ENCODE data around the gene ARHGAP19.
A peak's percentile ranks its signal among the peaks of the same experiment; 100 is the strongest.
"Not testable (repeated sequence)": the region's sequence is repeated elsewhere in the genome, so short reads cannot be mapped to it uniquely, and the experiment has no call there.

ARHGAP19 gene

GRCh38 chr10:97321032-97321803, 28.8 kb upstream of the ARHGAP19 start:
- DNase-seq, result peak; percentile 75

GRCh38 chr10:97320480-97321031, 28.1 kb upstream of the ARHGAP19 start:
- peak; percentile 34 for DNase-seq

GRCh38 chr10:97319671-97320479, 27.4 kb upstream of the ARHGAP19 start:
- DNase-seq, result peak; percentile 64

- DNase-seq, result peak; percentile 89
These were observed 26.6 kb upstream of the ARHGAP19 start, which contains the start of gene FRAT1 for GRCh38 chr10:97318772-97319651. Gene FRAT1, plus strand, starts transcription at chr10:97319271. Its CDS starts 183 bp downstream, at chr10:97319454.

- no peak for DNase-seq
These were observed 22.2 kb upstream of the ARHGAP19 start for GRCh38 chr10:97314671-97315070.

- DNase-seq, result no peak
These were observed 20.5 kb upstream of the ARHGAP19 start for GRCh38 chr10:97312897-97313296.

GRCh38 chr10:97311111-97311626, 18.7 kb upstream of the ARHGAP19 start:
- no peak for DNase-seq

GRCh38 chr10:97307866-97308780, 15.7 kb upstream of the ARHGAP19 start:
- no peak for DNase-seq

GRCh38 chr10:97307441-97307840, 15.0 kb upstream of the ARHGAP19 start:
- DNase-seq, result no peak

- no peak for DNase-seq
These were observed 9.8 kb upstream of the ARHGAP19 start for GRCh38 chr10:97302088-97302791.

- no peak for DNase-seq
These were observed 8.5 kb upstream of the ARHGAP19 start for GRCh38 chr10:97300980-97301379.

GRCh38 chr10:97298223-97298571, 5.8 kb upstream of the ARHGAP19 start:
- DNase-seq, result no peak

- no peak for DNase-seq
These were observed 5.3 kb upstream of the ARHGAP19 start for GRCh38 chr10:97297556-97298222.

- no peak for DNase-seq
These were observed 393 bp upstream of the ARHGAP19 start for GRCh38 chr10:97292862-97293198.

GRCh38 chr10:97291357-97292096, 910 bp downstream of the ARHGAP19 start:
- peak; percentile 66 for DNase-seq

- peak; percentile 40 for DNase-seq
These were observed 1.7 kb downstream of the ARHGAP19 start for GRCh38 chr10:97290576-97291356.

GRCh38 chr10:97290076-97290475, 2.4 kb downstream of the ARHGAP19 start:
- DNase-seq, result not testable (repeated sequence)

- no peak for DNase-seq
These were observed 11.7 kb downstream of the ARHGAP19 start for GRCh38 chr10:97280783-97281182.
